Esophagus squamous epithelium (tissue), 5 donors: ENCODE measurements around the gene MAP3K12. TPM values are rescaled to one million over a fixed set of nuclear protein-coding genes. Genes with fewer than 3 reads are reported as not detected.
"Not testable (repeated sequence)": the region's sequence is repeated elsewhere in the genome, so short reads cannot be mapped to it uniquely, and the experiment has no call there.

Experiments
- DNase-seq: peaks from one replicate; lab custom pipeline; 2025; lab: John Stamatoyannopoulos, UW
- H3K27ac ChIP-seq, 4 donors: fragments of 200-600 bp; sonication (generic); one replicate each; pipeline ENCODE4 v1.5.1; 2016 to 2019; ENCODE audit warnings: mild to moderate bottlenecking in 1 of 4
- H3K27me3 ChIP-seq, 4 donors: fragments of 200-600 bp; sonication (generic); 1 replicate in 3 of 4; 2 replicates in 1 of 4; pipeline versions ENCODE4 v1.5.1 to v1.6.0; 2017 to 2021; ENCODE audit warnings: antibody characterized with exemption in 1 of 4
- H3K36me3 ChIP-seq, 3 donors: fragments of 200-600 bp; sonication (generic); one replicate each; pipeline ENCODE4 v1.5.1; 2016 to 2019
- H3K4me1 ChIP-seq, 3 donors: fragments of 200-600 bp; sonication (generic); one replicate each; pipeline ENCODE4 v1.5.1; 2017 to 2019
- H3K4me3 ChIP-seq, 4 donors: fragments of 200-600 bp; sonication (generic); 1 replicate in 3 of 4; 2 replicates in 1 of 4; pipeline ENCODE4 v1.5.1; 2016 to 2019; ENCODE audit warnings: mild to moderate bottlenecking in 2 of 4, moderate library complexity in 1 of 4
- H3K9me3 ChIP-seq, 3 donors: fragments of 200-600 bp; sonication (generic); one replicate each; pipeline ENCODE4 v1.5.1; 2016 to 2019
- CTCF ChIP-seq, 6 experiments: fragments of 450-650 bp in 4 of 6; fragments of 200-600 bp in 2 of 6; sonication (generic) in 2 of 6; IDR thresholded peaks; one replicate each; pipeline ENCODE4 v1.5.1; 2016 to 2019; ENCODE audit warnings: antibody characterized with exemption in 6 of 6, mild to moderate bottlenecking in 4 of 6, moderate library complexity in 4 of 6
- POLR2A ChIP-seq, 4 donors: fragments of 450-650 bp; IDR thresholded peaks; one replicate each; pipeline ENCODE4 v1.6.1; 2017; ENCODE audit warnings: antibody characterized with exemption in 4 of 4, mild to moderate bottlenecking in 4 of 4, moderate library complexity in 3 of 4
- WGBS, 2 donors: methylation state at CpG; one replicate each; pipeline ENCODE4 v1.1.5; 2018; 5-methylcytosine and 5-hydroxymethylcytosine counted together
- intact Hi-C: fragments of 100-400 bp; cut with DNase I; formaldehyde crosslinking; loops from one replicate; pipeline ENCODE4 v1.15.0; 2022
- total RNA-seq, 4 donors: library from RNA; depleted of rRNA; stranded (reverse); fragments of >200 nt; gene quantifications; one replicate each; pipeline ENCODE4 v1.1.0, GENCODE V29; 2016
- donor health status: DM: yes; HTN: yes; CAD: no.

MAP3K12 gene
- total RNA-seq, 4 donors from 2014 or later = 0.80 to 8.4 (median 2.7) TPM

DNA sequence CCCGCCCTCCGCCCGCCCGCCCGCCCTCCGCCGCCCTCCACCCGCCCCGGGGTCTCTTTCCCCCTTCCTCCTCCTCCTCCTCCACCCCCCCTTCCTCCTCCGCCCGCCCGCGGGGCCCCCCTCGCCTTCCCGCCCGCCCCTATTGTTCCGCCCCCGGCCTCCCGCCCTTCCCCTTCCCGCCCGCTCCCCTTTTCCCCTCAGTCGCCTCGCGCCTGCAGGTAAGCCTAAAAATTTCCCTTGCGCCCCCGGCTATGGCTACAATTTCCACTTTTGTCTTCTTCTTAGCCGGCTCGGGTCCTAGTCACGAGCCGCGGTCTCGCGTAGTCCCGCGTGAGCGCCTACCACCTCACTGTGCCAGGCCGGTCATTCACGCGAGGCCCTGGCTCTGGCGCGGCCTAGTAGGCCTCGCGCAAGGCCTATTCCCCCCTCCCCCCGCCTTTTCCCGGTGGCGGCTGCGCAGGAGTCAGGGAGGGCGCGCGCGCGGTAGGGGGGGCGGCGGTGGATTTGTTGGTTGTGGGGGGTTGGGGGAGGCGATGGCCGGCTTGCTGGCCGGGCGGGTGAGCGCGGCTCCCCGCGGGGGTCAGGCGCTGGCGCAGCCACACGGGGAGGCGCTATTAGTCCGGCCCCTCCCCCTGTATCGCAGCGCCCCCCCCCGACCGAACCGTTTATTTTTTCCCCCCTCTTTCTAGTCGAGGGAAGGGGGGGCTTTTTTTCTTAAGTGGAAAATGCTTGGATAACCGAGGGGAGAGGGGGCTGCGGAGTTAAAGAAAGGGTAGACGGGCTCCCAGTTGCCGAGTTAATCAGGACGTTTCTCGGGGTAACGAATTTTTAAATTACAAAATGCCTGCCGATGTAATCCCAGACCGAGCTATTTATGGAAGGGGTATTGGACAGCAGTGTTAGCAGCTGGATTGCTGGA is 46.8 kb downstream of the MAP3K12 start:
- H3K27me3 ChIP-seq = no peaks in the 10 kb centered on the region
- WGBS, 2 donors = 0% methylated on average over 2 to 31 of the region's 82 CpGs
- no peaks in the 10 kb centered on the region for H3K9me3 ChIP-seq
- H3K36me3 ChIP-seq = peaks cover 19 to 53% (median 30%) of the 10 kb centered on the region in 3 donors
- peak; percentile 49 for DNase-seq
- H3K4me1 ChIP-seq = peaks cover 12 to 41% (median 20%) of the 10 kb centered on the region in 3 donors
- peak overlapping the region; percentile 95 to 99 (median 98) for H3K27ac ChIP-seq
- peak overlapping the region; percentile 78 to 90 (median 85) for H3K4me3 ChIP-seq
- intact Hi-C loops = loop anchor here (10.0 kb wide), 1 partner anchor 52 kb away; the partner anchor contains the start of genes NPFF and TARBP2
- TF ChIP-seq CTCF (IDR thresholded peaks at IDR 0.05) (peak in 5 of 6 experiments; percentile 13 to 59 (median 22)), POLR2A (IDR thresholded peaks at IDR 0.05) (no peak)

- peaks cover 12 to 41% (median 20%) of the 10 kb centered on the region in 3 donors for H3K4me1 ChIP-seq
- peak; percentile 77 to 96 (median 95) for TF ChIP-seq CTCF (IDR thresholded peaks at IDR 0.05)
- peak in 3 of 4 donors; percentile 62 to 76 (median 67) for TF ChIP-seq POLR2A (IDR thresholded peaks at IDR 0.05)
- H3K27ac ChIP-seq = peak within 1 kb of the TSS; percentile 95 to 99 (median 98)
- peak; percentile 87 for DNase-seq
- peaks cover 15 to 53% (median 23%) of the 10 kb centered on the region in 3 donors for H3K36me3 ChIP-seq
- H3K27me3 ChIP-seq = no peaks in the 10 kb centered on the region
- intact Hi-C loops = loop anchor here (10.0 kb wide), 1 partner anchor 53 kb away; the partner anchor contains the start of genes NPFF and TARBP2
- no peaks in the 10 kb centered on the region for H3K9me3 ChIP-seq
- peak within 1 kb of the TSS; percentile 78 to 90 (median 85) for H3K4me3 ChIP-seq
- 1 to 2% methylated on average over 7 to 9 of the region's 32 CpGs for WGBS, 2 donors
Measured at GRCh38 chr12:53451661-53452158, 47.5 kb downstream of the MAP3K12 start, which contains the start of gene PCBP2. Gene PCBP2, plus strand, starts transcription at chr12:53452102. Its CDS starts 2,699 bp downstream, at chr12:53454801.

GRCh38 chr12:53450936-53451335 is 48.3 kb downstream of the MAP3K12 start:
- no peak overlapping the region for H3K27ac ChIP-seq
- no peak for DNase-seq
- no peak overlapping the region for H3K4me3 ChIP-seq
- no peaks in the 10 kb centered on the region for H3K27me3 ChIP-seq
- peaks cover 10 to 53% (median 16%) of the 10 kb centered on the region in 3 donors for H3K36me3 ChIP-seq
- TF ChIP-seq POLR2A (IDR thresholded peaks at IDR 0.05) = no peak
- TF ChIP-seq CTCF (IDR thresholded peaks at IDR 0.05) = no peak
- 90 to 93% methylated on average over 7 of the region's 7 CpGs for WGBS, 2 donors
- no peaks in the 10 kb centered on the region for H3K9me3 ChIP-seq
- H3K4me1 ChIP-seq = peaks cover 12 to 43% (median 20%) of the 10 kb centered on the region in 3 donors
- intact Hi-C loops = loop anchor here (10.0 kb wide), 1 partner anchor 54 kb away; the partner anchor contains the start of genes NPFF and TARBP2

DNA sequence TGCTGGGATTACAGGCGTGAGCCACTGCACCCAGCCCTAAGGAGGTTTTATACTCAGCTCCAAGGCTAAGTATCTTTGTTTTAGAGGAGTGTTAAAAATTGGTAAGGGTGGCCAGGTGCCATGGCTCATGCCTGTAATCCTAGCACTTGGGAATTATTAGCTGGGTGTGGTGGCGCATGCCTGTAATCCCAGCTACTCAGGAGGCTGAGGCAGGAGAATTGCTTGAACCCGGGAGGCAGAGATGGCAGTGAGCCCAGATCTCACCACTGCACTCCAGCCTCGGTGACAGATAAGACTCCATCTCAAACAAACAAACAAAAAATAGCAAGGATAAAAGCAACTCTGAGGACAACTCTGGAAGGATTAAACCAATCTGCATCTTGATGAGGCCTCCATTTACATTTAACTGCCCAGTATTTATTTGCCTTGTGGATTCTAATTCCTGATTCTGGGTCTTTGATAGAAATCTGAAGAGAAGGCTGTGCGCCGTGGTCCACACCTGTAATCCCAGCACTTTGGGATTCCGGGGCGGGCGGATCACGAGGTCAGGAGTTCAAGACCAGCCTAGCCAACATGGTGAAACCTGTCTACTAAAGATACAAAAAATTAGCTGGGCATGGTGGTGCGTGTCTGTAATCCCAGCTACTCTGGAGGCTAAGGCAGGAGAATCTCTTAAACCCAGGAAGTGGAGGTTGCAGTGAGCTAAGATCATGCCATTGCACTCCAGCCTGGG is 54.5 kb downstream of the MAP3K12 start:
- H3K27ac ChIP-seq, DNase-seq, H3K27me3 ChIP-seq, H3K4me3 ChIP-seq, H3K9me3 ChIP-seq, intact Hi-C loops: not testable (repeated sequence)
- WGBS, 2 donors = 82 to 86% methylated on average over 8 to 11 of the region's 11 CpGs
- Histone ChIP-seq H3K4me1 (peaks cover 12 to 51% (median 15%) of the 10 kb centered on the region in 3 donors), H3K36me3 (peaks cover 0 to 60% (median 9%) of the 10 kb centered on the region in 3 donors)

DNA sequence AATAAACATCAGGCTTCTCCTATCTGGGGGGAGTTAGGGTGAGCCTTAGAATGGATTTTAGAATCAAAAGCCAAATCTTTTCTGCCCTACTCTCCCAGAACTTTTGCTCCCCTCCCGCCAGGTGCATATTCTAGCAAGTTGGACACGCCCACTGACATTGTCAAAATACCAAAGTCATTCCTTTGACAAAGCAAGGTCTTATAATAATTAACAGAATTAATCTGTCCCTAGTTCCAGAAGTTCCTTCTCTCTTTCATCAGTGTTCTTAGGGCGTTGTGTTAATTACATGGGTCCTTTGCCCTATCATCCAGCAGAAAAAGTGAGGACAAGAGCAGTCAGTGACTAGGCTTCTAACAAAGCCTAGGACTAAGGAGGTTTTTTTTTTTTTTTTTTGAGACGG is 55.3 kb downstream of the MAP3K12 start:
- Histone ChIP-seq H3K4me1 (peaks cover 12 to 51% (median 15%) of the 10 kb centered on the region in 3 donors), H3K9me3 (no peaks in the 10 kb centered on the region), H3K36me3 (peaks cover 0 to 58% (median 9%) of the 10 kb centered on the region in 3 donors), H3K27ac (no peak overlapping the region), H3K27me3 (no peaks in the 10 kb centered on the region), H3K4me3 (no peak overlapping the region)
- DNase-seq = no peak
- TF ChIP-seq CTCF (IDR thresholded peaks at IDR 0.05) (no peak), POLR2A (IDR thresholded peaks at IDR 0.05) (no peak)
- intact Hi-C loops = no loop called here
- 91 to 94% methylated on average over 4 of the region's 4 CpGs for WGBS, 2 donors
